ENCODE measurements around the gene CEACAM19. TPM values are rescaled to one million over a fixed set of nuclear protein-coding genes. Genes with fewer than 3 reads are reported as not detected.

Gene CEACAM19
- total and polyA plus RNA-seq, 8 donors: 0.58 to 17.0 (median 2.8) TPM

- H3K4me1 ChIP-seq: peaks cover 0 to 14% (median 0%) of the 10 kb centered on the region in 4 donors
- intact Hi-C loops (cut with DNase I; ENCODE audit: low total_unique reads): no loop called here
- 67 to 75% (median 72%) methylated on average over 7 of the region's 7 CpGs for WGBS, 5 donors
- no peak for TF ChIP-seq CTCF (IDR thresholded peaks at IDR 0.05)
- no peak for TF ChIP-seq EP300 (IDR thresholded peaks at IDR 0.05)
- no peak for TF ChIP-seq POLR2A (IDR thresholded peaks at IDR 0.05)
- no peak for TF ChIP-seq POLR2AphosphoS5 (IDR thresholded peaks at IDR 0.05)
- H3K27ac ChIP-seq: no peak overlapping the region
- no peak for DNase-seq
- peaks cover 32 to 68% (median 68%) of the 10 kb centered on the region in 4 donors for H3K36me3 ChIP-seq
- H3K9me3 ChIP-seq: no peaks in the 10 kb centered on the region
- no peaks in the 10 kb centered on the region for H3K27me3 ChIP-seq
- H3K4me3 ChIP-seq: no peak overlapping the region
Measured at GRCh38 chr19:44661904-44662303, 9.4 kb upstream of the CEACAM19 start.

- WGBS, 5 donors: 76 to 80% (median 77%) methylated on average over 7 of the region's 7 CpGs
- intact Hi-C loops (cut with DNase I; ENCODE audit: low total_unique reads): no loop called here
- TF ChIP-seq POLR2AphosphoS5 (IDR thresholded peaks at IDR 0.05) (no peak), CTCF (IDR thresholded peaks at IDR 0.05) (no peak), POLR2A (IDR thresholded peaks at IDR 0.05) (no peak), EP300 (IDR thresholded peaks at IDR 0.05) (no peak)
- Histone ChIP-seq H3K9me3 (no peaks in the 10 kb centered on the region), H3K27me3 (no peaks in the 10 kb centered on the region), H3K4me3 (no peak overlapping the region), H3K27ac (no peak overlapping the region), H3K4me1 (peaks cover 0 to 7% (median 0%) of the 10 kb centered on the region in 4 donors), H3K36me3 (peaks cover 32 to 65% (median 62%) of the 10 kb centered on the region in 4 donors)
- no peak for DNase-seq
Measured at GRCh38 chr19:44662691-44663385, 8.4 kb upstream of the CEACAM19 start.

- Histone ChIP-seq H3K36me3 (peaks cover 24 to 53% (median 50%) of the 10 kb centered on the region in 4 donors), H3K27me3 (no peaks in the 10 kb centered on the region), H3K4me1 (peaks cover 0 to 7% (median 0%) of the 10 kb centered on the region in 4 donors), H3K9me3 (no peaks in the 10 kb centered on the region), H3K27ac (no peak overlapping the region), H3K4me3 (no peak overlapping the region)
- WGBS, 5 donors: 96 to 98% (median 97%) methylated on average over 5 of the region's 5 CpGs
- DNase-seq: no peak
- TF ChIP-seq CTCF (IDR thresholded peaks at IDR 0.05) (no peak), POLR2AphosphoS5 (IDR thresholded peaks at IDR 0.05) (no peak), POLR2A (IDR thresholded peaks at IDR 0.05) (no peak), EP300 (IDR thresholded peaks at IDR 0.05) (no peak)
- intact Hi-C loops (cut with DNase I; ENCODE audit: low total_unique reads): no loop called here
Measured at GRCh38 chr19:44663996-44664395, 7.3 kb upstream of the CEACAM19 start.

- DNase-seq: no peak
- 91 to 96% (median 93%) methylated on average over 10 of the region's 10 CpGs for WGBS, 5 donors
- no peaks in the 10 kb centered on the region for H3K9me3 ChIP-seq
- peaks cover 14 to 43% (median 41%) of the 10 kb centered on the region in 4 donors for H3K36me3 ChIP-seq
- no peaks in the 10 kb centered on the region for H3K27me3 ChIP-seq
- H3K4me3 ChIP-seq: no peak overlapping the region
- intact Hi-C loops (cut with DNase I; ENCODE audit: low total_unique reads): no loop called here
- peaks cover 0 to 7% (median 0%) of the 10 kb centered on the region in 4 donors for H3K4me1 ChIP-seq
- H3K27ac ChIP-seq: no peak overlapping the region
- no peak for TF ChIP-seq POLR2AphosphoS5 (IDR thresholded peaks at IDR 0.05)
- TF ChIP-seq CTCF (IDR thresholded peaks at IDR 0.05): no peak
- no peak for TF ChIP-seq POLR2A (IDR thresholded peaks at IDR 0.05)
- TF ChIP-seq EP300 (IDR thresholded peaks at IDR 0.05): no peak
Measured at GRCh38 chr19:44664976-44665375, 6.3 kb upstream of the CEACAM19 start.
